GM23338 (cell line): ENCODE measurements around the gene SLC39A11. TPM values are rescaled to one million over a fixed set of nuclear protein-coding genes. Genes with fewer than 3 reads are reported as not detected.

Experiments
- ATAC-seq: fragments of 200-7000 bp; cut with Tn5 transposase; 3 replicates; pipeline ENCODE4 v1.9.1; 2020
- DNase-seq: peaks from one replicate; pipeline ENCODE4 v3.0.0-alpha.2; 2015; ENCODE audit warnings: low spot score
- H2AFZ ChIP-seq: fragments of 200-600 bp; sonication (generic); 2 replicates; pipeline ENCODE4 v1.8.0; 2016; ENCODE audit warnings: antibody characterized with exemption, mild to moderate bottlenecking, moderate library complexity
- H3F3A ChIP-seq: fragments of 200-600 bp; sonication (generic); replicated peaks from 2 replicates; pipeline ENCODE4 v1.8.0; 2017; ENCODE audit warnings: antibody characterized with exemption, mixed run types, low read depth
- H3K27ac ChIP-seq: fragments of 200-600 bp; sonication (generic); 2 replicates; pipeline ENCODE4 v1.6.1; 2016; ENCODE audit warnings: low read depth
- H3K27me3 ChIP-seq: fragments of 200-600 bp; sonication (generic); 2 replicates; pipeline ENCODE4 v1.8.0; 2016; ENCODE audit warnings: mild to moderate bottlenecking, mixed run types, moderate library complexity; ENCODE audit not compliant: insufficient read depth
- H3K36me3 ChIP-seq: fragments of 200-600 bp; sonication (generic); 2 replicates; pipeline ENCODE4 v1.8.0; 2016; ENCODE audit warnings: mild to moderate bottlenecking; ENCODE audit not compliant: insufficient read depth
- H3K4me1 ChIP-seq: fragments of 200-600 bp; sonication (generic); 2 replicates; pipeline ENCODE4 v1.8.0; 2016; ENCODE audit warnings: mild to moderate bottlenecking, moderate library complexity; ENCODE audit not compliant: insufficient read depth
- H3K4me2 ChIP-seq: fragments of 200-600 bp; sonication (generic); 2 replicates; pipeline ENCODE4 v1.7.1; 2017; ENCODE audit warnings: mixed run types
- H3K4me3 ChIP-seq: fragments of 200-600 bp; sonication (generic); 2 replicates; pipeline ENCODE4 v1.6.1; 2016; ENCODE audit warnings: mixed run types
- H3K79me2 ChIP-seq: fragments of 200-600 bp; sonication (generic); replicated peaks from 2 replicates; pipeline ENCODE4 v1.8.0; 2017; ENCODE audit warnings: mild to moderate bottlenecking; ENCODE audit not compliant: insufficient read depth
- H3K9me2 ChIP-seq: fragments of 200-600 bp; sonication (generic); 2 replicates; pipeline ENCODE4 v1.8.0; 2017; ENCODE audit not compliant: insufficient read depth
- H4K20me1 ChIP-seq: fragments of 200-600 bp; sonication (generic); replicated peaks from 2 replicates; pipeline ENCODE4 v1.8.0; 2017; ENCODE audit warnings: mild to moderate bottlenecking; ENCODE audit not compliant: insufficient read depth
- H3K27ac Mint-ChIP-seq: 2 replicates; pipeline ENCODE4 v1.8.0; 2020; ENCODE audit warnings: inconsistent platforms, mild to moderate bottlenecking, moderate library complexity, mixed read lengths
- H3K27me3 Mint-ChIP-seq: 3 replicates; pipeline ENCODE4 v1.8.0; 2022; ENCODE audit warnings: low read depth, mild to moderate bottlenecking, moderate library complexity, mixed read lengths, inconsistent platforms; ENCODE audit not compliant: insufficient read depth, poor library complexity
- H3K36me3 Mint-ChIP-seq: 3 replicates; pipeline ENCODE4 v1.8.0; 2021; ENCODE audit warnings: low read depth, mild to moderate bottlenecking, inconsistent platforms, moderate library complexity, mixed read lengths
- H3K4me1 Mint-ChIP-seq: 3 replicates; pipeline ENCODE4 v1.8.0; 2020; ENCODE audit warnings: mild to moderate bottlenecking, inconsistent platforms, mixed read lengths
- H3K4me3 Mint-ChIP-seq: 3 replicates; pipeline ENCODE4 v1.8.0; 2021; ENCODE audit warnings: moderate library complexity, mild to moderate bottlenecking, inconsistent platforms, mixed read lengths
- H3K9me3 Mint-ChIP-seq: 3 replicates; pipeline ENCODE4 v1.8.0; 2020; ENCODE audit warnings: moderate library complexity, mild to moderate bottlenecking, inconsistent platforms, mixed read lengths
- CREB1 ChIP-seq: fragments of 250-450 bp; sonication (Bioruptor Pico); IDR thresholded peaks from 2 replicates; pipeline ENCODE4 v1.5.0; 2020; ENCODE audit warnings: low read depth, mild to moderate bottlenecking, moderate library complexity
- CTCF ChIP-seq, 2 experiments: fragments of 200-600 bp in 1 of 2; sonication (generic) in 1 of 2; conservative IDR thresholded peaks; 2 replicates each; pipeline versions ENCODE4 v1.5.1 to v1.6.1; 2016 to 2017; ENCODE audit warnings: antibody characterized with exemption in 2 of 2, low read depth in 2 of 2, mild to moderate bottlenecking in 2 of 2, moderate library complexity in 1 of 2
- ETS1 ChIP-seq: IDR thresholded peaks from 2 replicates; pipeline ENCODE4 v1.6.1; 2016; ENCODE audit warnings: antibody characterized with exemption
- EZH2 ChIP-seq: fragments of 200-600 bp; sonication (generic); IDR thresholded peaks from one replicate; pipeline ENCODE4 v1.8.0; 2017; ENCODE audit warnings: antibody characterized with exemption, mild to moderate bottlenecking, low read depth; ENCODE audit not compliant: unreplicated experiment
- EZH2phosphoT487 ChIP-seq: fragments of 200-600 bp; sonication (generic); IDR thresholded peaks from one replicate; pipeline ENCODE4 v1.8.1; 2018; ENCODE audit warnings: antibody characterized with exemption; ENCODE audit not compliant: unreplicated experiment
- JUNB ChIP-seq: IDR thresholded peaks from one replicate; pipeline ENCODE4 v1.6.1; 2016; ENCODE audit warnings: antibody characterized with exemption; ENCODE audit not compliant: unreplicated experiment
- NANOG ChIP-seq: IDR thresholded peaks from 2 replicates; pipeline ENCODE4 v1.6.1; 2016; ENCODE audit warnings: antibody characterized with exemption, borderline replicate concordance
- POLR2AphosphoS5 ChIP-seq: IDR thresholded peaks from 2 replicates; pipeline ENCODE4 v1.6.1; 2016; ENCODE audit warnings: antibody characterized with exemption, low read depth
- REST ChIP-seq: IDR thresholded peaks from one replicate; pipeline ENCODE4 v1.6.1; 2018; ENCODE audit warnings: antibody characterized with exemption; ENCODE audit not compliant: unreplicated experiment
- STAT1 ChIP-seq: IDR thresholded peaks from one replicate; pipeline ENCODE4 v1.6.1; 2016; ENCODE audit warnings: antibody characterized with exemption; ENCODE audit not compliant: unreplicated experiment
- ZNF114 ChIP-seq: fragments of 250-450 bp; sonication (Bioruptor Pico); IDR thresholded peaks from 2 replicates; pipeline ENCODE4 v1.5.0; 2020; ENCODE audit warnings: mild to moderate bottlenecking, moderate library complexity
- ZNF331 ChIP-seq: fragments of 250-450 bp; sonication (Bioruptor Pico); IDR thresholded peaks from 2 replicates; pipeline ENCODE4 v1.5.0; 2020; ENCODE audit warnings: low read depth, mild to moderate bottlenecking, moderate library complexity
- polyA plus RNA-seq: library from polyadenylated mRNA; unstranded; fragments of >200 nt; fragmentation: Nextera tagmentation; extraction: Ambion mirVana; gene quantifications from 2 replicates; pipeline ENCODE4 v1.2.1, GENCODE V29; 2016
- total RNA-seq: library from RNA; depleted of rRNA; stranded (reverse); fragments of >200 nt; shearing (Covaris generic); gene quantifications from 2 replicates; pipeline ENCODE4 v1.2.3, GENCODE V29; 2014

SLC39A11 gene
- total and polyA plus RNA-seq, 2 experiments from 2014 or later: 10.8 to 18.1 TPM

GRCh38 chr17:72616447-72616846, 476.0 kb downstream of the SLC39A11 start (continued):
- TF ChIP-seq REST: no peak
- no peak for TF ChIP-seq NANOG
- no peak for TF ChIP-seq JUNB
- no peak for TF ChIP-seq ZNF114 (CRISPR knock-in tag)
- TF ChIP-seq ETS1: no peak
- TF ChIP-seq EZH2phosphoT487: no peak
- TF ChIP-seq CREB1: no peak
- TF ChIP-seq CTCF (conservative IDR thresholded peaks at IDR 0.05; ENCODE audit: low read depth in 2 of 2): no peak
- no peak for TF ChIP-seq STAT1
- TF ChIP-seq EZH2: no peak
- TF ChIP-seq ZNF331: no peak

GRCh38 chr17:72615627-72615991, 476.9 kb downstream of the SLC39A11 start:
- Histone ChIP-seq H3F3A (no peaks in the 10 kb centered on the region), H2AFZ (peak overlapping the region; percentile 78), H3K4me3 (no peak overlapping the region), H3K4me2 (no peak overlapping the region; the same call in 1 of the 2 replicates), H3K36me3 (no peaks in the 10 kb centered on the region), H3K9me2 (no peaks in the 10 kb centered on the region), H3K27me3 (no peaks in the 10 kb centered on the region), H3K4me1 (0 out of 2 replicates have a peak, but pooled peaks cover 8% of the 10 kb centered on the region), H4K20me1 (no peaks in the 10 kb centered on the region), H3K79me2 (no peaks in the 10 kb centered on the region), H3K27ac (no peak overlapping the region)
- Mint-ChIP-seq H3K4me3 (0 out of 3 replicates have a peak overlapping the region, but pooled peaks have one; percentile 42), H3K27ac (no peak overlapping the region), H3K9me3 (no peaks in the 10 kb centered on the region), H3K27me3 (peaks cover 9% of the 10 kb centered on the region), H3K4me1 (peaks cover 21% of the 10 kb centered on the region; the same call in 2 of the 3 replicates), H3K36me3 (no peaks in the 10 kb centered on the region)
- ATAC-seq (no peak), DNase-seq (no peak)
- TF ChIP-seq ZNF331: no peak
- TF ChIP-seq REST: no peak
- TF ChIP-seq CREB1: no peak
- TF ChIP-seq NANOG: no peak
- TF ChIP-seq EZH2: no peak
- TF ChIP-seq ZNF114 (CRISPR knock-in tag): no peak
- TF ChIP-seq POLR2AphosphoS5: no peak
- no peak for TF ChIP-seq STAT1
- no peak for TF ChIP-seq EZH2phosphoT487
- no peak for TF ChIP-seq ETS1
- TF ChIP-seq JUNB: no peak
- no peak for TF ChIP-seq CTCF (conservative IDR thresholded peaks at IDR 0.05; ENCODE audit: low read depth in 2 of 2)
